OCI-LY7 (cell line): ENCODE measurements around the gene FAAP100. TPM values are rescaled to one million over a fixed set of nuclear protein-coding genes. Genes with fewer than 3 reads are reported as not detected.

Source experiments
- BruUV-seq: library from RNA; stranded (reverse); fragments of 400-500 nt; replicated peaks from 2 replicates; lab custom pipeline; 2021; lab: Mats Ljungman, UMichigan
- CTCF ChIA-PET: fragments of 300-600 bp; sonication (Branson Sonifier 250); formaldehyde crosslinking; loops from one replicate; lab custom pipeline; 2022; ENCODE audit warnings: antibody characterized with exemption; ENCODE audit not compliant: unreplicated experiment; lab: Charles Lee
- POLR2A ChIA-PET: fragments of 300-600 bp; sonication (Branson Sonifier 250); formaldehyde crosslinking; loops from one replicate; lab custom pipeline; 2022; ENCODE audit warnings: antibody characterized with exemption; lab: Charles Lee
- DNase-seq: peaks from one replicate; pipeline ENCODE4 v3.0.0-alpha.2; 2015; ENCODE audit warnings: low spot score
- H2AFZ ChIP-seq: fragments of 200-600 bp; sonication (generic), shearing (Covaris generic); 2 replicates; pipeline ENCODE4 v1.6.1; 2014; ENCODE audit warnings: mild to moderate bottlenecking, antibody characterized with exemption, low read length, moderate library complexity
- H3K27ac ChIP-seq: fragments of 200-600 bp; sonication (generic); 2 replicates; pipeline ENCODE4 v1.5.1; 2014; ENCODE audit warnings: mixed run types, low read depth, mild to moderate bottlenecking, moderate library complexity, low read length, inconsistent platforms; ENCODE audit not compliant: poor library complexity, severe bottlenecking
- H3K36me3 ChIP-seq: fragments of 200-600 bp; sonication (generic); 2 replicates; pipeline ENCODE4 v1.6.1; 2014; ENCODE audit warnings: mild to moderate bottlenecking, antibody characterized with exemption, low read length, moderate library complexity, mixed read lengths; ENCODE audit not compliant: insufficient read depth
- H3K4me1 ChIP-seq: fragments of 200-600 bp; sonication (generic); 2 replicates; pipeline ENCODE4 v1.5.1; 2014; ENCODE audit warnings: mild to moderate bottlenecking, low read length; ENCODE audit not compliant: insufficient read depth, poor library complexity, severe bottlenecking
- H3K4me2 ChIP-seq: fragments of 200-600 bp; sonication (generic); 2 replicates; pipeline ENCODE4 v1.6.1; 2014; ENCODE audit warnings: mild to moderate bottlenecking, low read length
- H3K4me3 ChIP-seq: fragments of 200-600 bp; sonication (generic); 2 replicates; pipeline ENCODE4 v1.5.1; 2014; ENCODE audit warnings: mild to moderate bottlenecking, low read depth, low read length; ENCODE audit not compliant: poor library complexity, severe bottlenecking
- H3K79me2 ChIP-seq: fragments of 200-600 bp; sonication (generic); 2 replicates; pipeline ENCODE4 v1.6.1; 2016; ENCODE audit warnings: low read depth, mild to moderate bottlenecking, low read length, moderate library complexity, mixed read lengths; ENCODE audit not compliant: insufficient read depth
- H3K9me2 ChIP-seq: fragments of 200-600 bp; sonication (generic); 2 replicates; pipeline ENCODE4 v1.6.1; 2016; ENCODE audit warnings: mild to moderate bottlenecking, low read length, mixed read lengths; ENCODE audit not compliant: insufficient read depth
- H3K9me3 ChIP-seq: fragments of 200-600 bp; sonication (generic); 2 replicates; pipeline ENCODE4 v1.6.1; 2014; ENCODE audit warnings: mild to moderate bottlenecking, mixed run types, low read length, mixed read lengths
- H4K20me1 ChIP-seq: fragments of 200-600 bp; sonication (generic); 2 replicates; pipeline ENCODE4 v1.6.1; 2014; ENCODE audit warnings: mild to moderate bottlenecking, antibody characterized with exemption, low read length, moderate library complexity, mixed read lengths; ENCODE audit not compliant: insufficient read depth
- EZH2phosphoT487 ChIP-seq: fragments of 200-600 bp; sonication (generic); IDR thresholded peaks from 2 replicates; pipeline ENCODE4 v1.6.1; 2018; ENCODE audit warnings: low read depth, borderline replicate concordance, mild to moderate bottlenecking, mixed run types, antibody characterized with exemption, low read length, moderate library complexity, mixed read lengths
- intact Hi-C: fragments of 100-400 bp; cut with micrococcal nuclease; formaldehyde crosslinking; loops from one replicate; pipeline ENCODE4 v1.10.0; 2022; ENCODE audit not compliant: unreplicated experiment
- total RNA-seq, 2 experiments: library from RNA; depleted of rRNA in 1 of 2; stranded (reverse); fragments of >200 nt in 1 of 2; shearing (Covaris generic) in 1 of 2; gene quantifications; 2 replicates each; pipeline ENCODE4 v1.2.3, GENCODE V29; 2014 to 2022
- TF ChIP-seq, protein P1 (sequence below): fragments of 200-600 bp; sonication (generic); conservative IDR thresholded peaks from 2 replicates; pipeline ENCODE4 v1.5.1; 2014; ENCODE audit warnings: mild to moderate bottlenecking, antibody characterized with exemption, low read length, moderate library complexity, mixed read lengths

FAAP100 gene
- total RNA-seq, 2 experiments from 2014 or later, result 65.2 to 74.2 TPM

DNA sequence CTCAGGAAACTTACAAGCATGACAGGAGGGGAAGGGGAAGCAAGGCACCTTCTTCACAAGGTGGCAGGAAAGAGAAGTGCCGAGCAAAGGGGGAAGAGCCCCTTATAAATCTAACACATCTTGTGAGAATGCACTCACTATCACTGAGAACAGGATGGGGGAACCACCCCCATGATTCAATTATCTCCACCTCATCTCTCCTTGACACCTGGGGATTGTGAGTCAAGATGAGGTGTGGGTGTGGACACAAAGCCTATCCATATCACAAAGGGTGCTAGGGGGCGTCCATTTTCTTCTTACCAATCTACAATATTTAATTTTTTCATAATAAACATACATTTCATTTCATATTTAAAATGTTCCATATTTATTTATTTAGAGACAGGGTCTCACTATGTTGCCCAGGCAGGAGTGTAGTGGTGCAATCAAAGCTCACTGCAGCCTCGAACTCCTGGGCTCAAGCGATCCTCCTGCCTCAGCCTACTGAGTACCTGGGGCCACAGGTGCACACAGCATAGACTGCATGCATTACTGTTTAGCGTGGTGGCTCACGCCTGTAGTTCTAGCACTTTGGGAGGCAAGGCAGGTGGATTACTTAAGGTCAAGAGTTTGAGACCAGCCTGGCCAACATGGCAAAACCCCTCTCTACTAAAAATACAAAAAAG is 26.5 kb upstream of the FAAP100 start:
- no peak overlapping the region for H3K4me3 ChIP-seq
- no peak overlapping the region for H3K27ac ChIP-seq
- ChIA-PET POLR2A (no interaction called here), CTCF (no interaction called here)
- DNase-seq, result no peak
- H3K9me2 ChIP-seq, result no peaks in the 10 kb centered on the region
- H4K20me1 ChIP-seq, result no peaks in the 10 kb centered on the region
- H2AFZ ChIP-seq, result no peak overlapping the region
- H3K79me2 ChIP-seq, result no peaks in the 10 kb centered on the region
- no peaks in the 10 kb centered on the region for H3K9me3 ChIP-seq
- intact Hi-C loops, result no loop called here
- BruUV-seq, result no TSS peak
- no peak for TF ChIP-seq EZH2phosphoT487
- TF ChIP-seq, protein P1, sequence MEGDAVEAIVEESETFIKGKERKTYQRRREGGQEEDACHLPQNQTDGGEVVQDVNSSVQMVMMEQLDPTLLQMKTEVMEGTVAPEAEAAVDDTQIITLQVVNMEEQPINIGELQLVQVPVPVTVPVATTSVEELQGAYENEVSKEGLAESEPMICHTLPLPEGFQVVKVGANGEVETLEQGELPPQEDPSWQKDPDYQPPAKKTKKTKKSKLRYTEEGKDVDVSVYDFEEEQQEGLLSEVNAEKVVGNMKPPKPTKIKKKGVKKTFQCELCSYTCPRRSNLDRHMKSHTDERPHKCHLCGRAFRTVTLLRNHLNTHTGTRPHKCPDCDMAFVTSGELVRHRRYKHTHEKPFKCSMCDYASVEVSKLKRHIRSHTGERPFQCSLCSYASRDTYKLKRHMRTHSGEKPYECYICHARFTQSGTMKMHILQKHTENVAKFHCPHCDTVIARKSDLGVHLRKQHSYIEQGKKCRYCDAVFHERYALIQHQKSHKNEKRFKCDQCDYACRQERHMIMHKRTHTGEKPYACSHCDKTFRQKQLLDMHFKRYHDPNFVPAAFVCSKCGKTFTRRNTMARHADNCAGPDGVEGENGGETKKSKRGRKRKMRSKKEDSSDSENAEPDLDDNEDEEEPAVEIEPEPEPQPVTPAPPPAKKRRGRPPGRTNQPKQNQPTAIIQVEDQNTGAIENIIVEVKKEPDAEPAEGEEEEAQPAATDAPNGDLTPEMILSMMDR, result no peak
- H3K36me3 ChIP-seq, result peaks cover 78% of the 10 kb centered on the region
- H3K4me1 ChIP-seq, result no peaks in the 10 kb centered on the region
- no peak overlapping the region for H3K4me2 ChIP-seq

- ChIA-PET CTCF (no interaction called here), POLR2A (no interaction called here)
- no peaks in the 10 kb centered on the region for H3K9me3 ChIP-seq
- H4K20me1 ChIP-seq, result no peaks in the 10 kb centered on the region
- H3K36me3 ChIP-seq, result peaks cover 74% of the 10 kb centered on the region
- no peaks in the 10 kb centered on the region for H3K4me1 ChIP-seq
- no peak overlapping the region for H3K4me3 ChIP-seq
- H3K79me2 ChIP-seq, result no peaks in the 10 kb centered on the region
- no peak for DNase-seq
- H3K27ac ChIP-seq, result no peak overlapping the region
- H2AFZ ChIP-seq, result no peak overlapping the region
- H3K4me2 ChIP-seq, result no peak overlapping the region
- intact Hi-C loops, result no loop called here
- BruUV-seq, result no TSS peak
- H3K9me2 ChIP-seq, result no peaks in the 10 kb centered on the region
- TF ChIP-seq, protein P1, result no peak
- TF ChIP-seq EZH2phosphoT487, result no peak
Measured at GRCh38 chr17:81578038-81578441, 25.9 kb upstream of the FAAP100 start.

DNA sequence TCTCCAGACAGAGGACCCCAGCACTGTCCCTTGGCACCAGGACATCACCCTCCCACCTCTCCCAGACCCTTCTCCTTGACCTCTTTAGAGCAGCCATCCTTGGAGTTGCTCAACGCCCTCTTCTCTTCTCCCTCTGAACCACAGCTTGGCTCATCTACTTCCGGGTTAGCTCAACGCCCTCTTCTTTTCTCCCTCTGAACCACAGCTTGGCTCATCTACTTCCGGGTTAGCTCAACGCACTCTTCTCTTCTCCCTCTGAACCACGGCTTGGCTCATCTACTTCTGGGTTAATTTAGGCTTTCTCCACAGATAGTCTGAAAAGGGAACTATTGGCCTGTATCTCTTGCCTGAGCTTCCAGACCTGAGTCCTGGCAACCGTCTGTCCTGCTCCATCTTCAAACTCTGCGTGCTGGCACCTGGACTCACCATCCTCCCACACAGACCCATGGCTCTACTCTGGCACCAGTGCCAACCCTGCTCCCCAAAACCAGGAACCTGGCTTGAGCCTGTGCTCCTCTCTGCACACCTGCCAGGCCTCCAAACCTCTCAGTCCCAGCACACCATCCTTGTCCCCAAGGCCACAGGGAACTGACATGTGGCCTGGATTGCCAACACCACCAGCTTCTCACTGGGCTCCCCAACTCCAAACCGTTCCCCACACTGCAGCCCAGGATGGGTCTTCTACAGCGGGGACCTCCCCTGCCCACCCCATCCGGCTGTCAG is 25.3 kb upstream of the FAAP100 start:
- CTCF ChIA-PET, result no interaction called here
- Histone ChIP-seq H4K20me1 (no peaks in the 10 kb centered on the region), H3K9me3 (no peaks in the 10 kb centered on the region), H3K79me2 (no peaks in the 10 kb centered on the region), H3K27ac (no peak overlapping the region), H3K4me2 (no peak overlapping the region), H3K9me2 (no peaks in the 10 kb centered on the region), H3K4me1 (no peaks in the 10 kb centered on the region), H3K36me3 (peaks cover 72% of the 10 kb centered on the region), H3K4me3 (no peak overlapping the region), H2AFZ (no peak overlapping the region)
- POLR2A ChIA-PET, result no interaction called here
- DNase-seq, result peak; percentile 19
- intact Hi-C loops, result no loop called here
- TF ChIP-seq, protein P1, result no peak
- no peak for TF ChIP-seq EZH2phosphoT487
- BruUV-seq, result no TSS peak
